Nephron (organoid): Measurements from ENCODE around the gene CXADR.

Source experiments
- H3K27ac Mint-ChIP-seq, 3 experiments: 2 replicates each; pipeline ENCODE4 v1.8.0; 2020; ENCODE audit warnings: mixed read lengths in 3 of 3, mild to moderate bottlenecking in 2 of 3, moderate library complexity in 1 of 3
- H3K27me3 Mint-ChIP-seq: 2 replicates; pipeline ENCODE4 v1.8.0; 2021; ENCODE audit warnings: low read depth, mild to moderate bottlenecking, moderate library complexity, mixed read lengths
- H3K36me3 Mint-ChIP-seq: 2 replicates; pipeline ENCODE4 v1.8.0; 2020; ENCODE audit warnings: low read depth, mixed read lengths
- H3K4me1 Mint-ChIP-seq: 2 replicates; pipeline ENCODE4 v1.8.0; 2020; ENCODE audit warnings: mixed read lengths
- H3K4me3 Mint-ChIP-seq, 3 experiments: 2 replicates each; pipeline ENCODE4 v1.8.0; 2020; ENCODE audit warnings: mild to moderate bottlenecking in 3 of 3, mixed read lengths in 3 of 3, moderate library complexity in 2 of 3
- H3K9me3 Mint-ChIP-seq: 2 replicates; pipeline ENCODE4 v1.8.0; 2020; ENCODE audit warnings: mixed read lengths
- CTCF ChIP-seq, 3 experiments: fragments of 200-600 bp; sonication (generic); IDR thresholded peaks; one replicate each; pipeline ENCODE4 v1.5.0; 2021; ENCODE audit warnings: antibody characterized with exemption in 3 of 3; ENCODE audit not compliant: unreplicated experiment in 3 of 3

Gene CXADR

GRCh38 chr21:17512253-17513213, at the start of gene CXADR:
Gene CXADR (plus strand): TSS chr21:17513043. CDS start chr21:17513130, 87 bp downstream.
- Mint-ChIP-seq H3K4me1 (peaks cover 10% of the 10 kb centered on the region), H3K36me3 (no peaks in the 10 kb centered on the region), H3K27me3 (peaks cover 39% of the 10 kb centered on the region), H3K27ac (peak within 1 kb of the TSS; percentile 37 to 94 (median 55)), H3K9me3 (no peaks in the 10 kb centered on the region), H3K4me3 (peak within 1 kb of the TSS; percentile 89 to 98 (median 98))
- peak; percentile 67 to 79 (median 73) for TF ChIP-seq CTCF (IDR thresholded peaks at IDR 0.05; ENCODE audit: unreplicated experiment in 3 of 3)

GRCh38 chr21:17466166-17466565, 46.7 kb upstream of the CXADR start:
- no peak overlapping the region for H3K4me3 Mint-ChIP-seq
- H3K9me3 Mint-ChIP-seq: no peaks in the 10 kb centered on the region
- no peak for TF ChIP-seq CTCF (IDR thresholded peaks at IDR 0.05; ENCODE audit: unreplicated experiment in 3 of 3)

GRCh38 chr21:17467392-17467791, 45.5 kb upstream of the CXADR start:
- H3K9me3 Mint-ChIP-seq: no peaks in the 10 kb centered on the region

More at GRCh38 chr21:17466166-17466565, 46.7 kb upstream of the CXADR start:
- Mint-ChIP-seq H3K36me3 (no peaks in the 10 kb centered on the region), H3K4me1 (peaks cover 18% of the 10 kb centered on the region), H3K27ac (no peak overlapping the region), H3K27me3 (no peaks in the 10 kb centered on the region)

GRCh38 chr21:17467829-17468228, 45.0 kb upstream of the CXADR start:
- Mint-ChIP-seq H3K27me3 (no peaks in the 10 kb centered on the region), H3K36me3 (no peaks in the 10 kb centered on the region), H3K27ac (peak overlapping the region; percentile 54 to 84 (median 77)), H3K4me1 (peaks cover 20% of the 10 kb centered on the region), H3K4me3 (peak overlapping the region; percentile 72 to 81 (median 78)), H3K9me3 (no peaks in the 10 kb centered on the region)
- no peak for TF ChIP-seq CTCF (IDR thresholded peaks at IDR 0.05; ENCODE audit: unreplicated experiment in 3 of 3)

More at GRCh38 chr21:17467392-17467791, 45.5 kb upstream of the CXADR start:
- H3K27me3 Mint-ChIP-seq: no peaks in the 10 kb centered on the region
- no peak for TF ChIP-seq CTCF (IDR thresholded peaks at IDR 0.05; ENCODE audit: unreplicated experiment in 3 of 3)
- H3K4me3 Mint-ChIP-seq: peak overlapping the region; percentile 72 to 81 (median 78)
- no peaks in the 10 kb centered on the region for H3K36me3 Mint-ChIP-seq
- peak overlapping the region; percentile 54 to 84 (median 77) for H3K27ac Mint-ChIP-seq
- peaks cover 20% of the 10 kb centered on the region for H3K4me1 Mint-ChIP-seq

- Mint-ChIP-seq H3K4me3 (no peak overlapping the region), H3K27ac (no peak overlapping the region), H3K9me3 (no peaks in the 10 kb centered on the region), H3K36me3 (no peaks in the 10 kb centered on the region), H3K27me3 (no peaks in the 10 kb centered on the region), H3K4me1 (peaks cover 14% of the 10 kb centered on the region)
- no peak for TF ChIP-seq CTCF (IDR thresholded peaks at IDR 0.05; ENCODE audit: unreplicated experiment in 3 of 3)
Measured at GRCh38 chr21:17468698-17469097, 44.1 kb upstream of the CXADR start.
